HepG2 (cell line): Measurements from ENCODE around the gene ZMIZ2. TPM values are rescaled to one million over a fixed set of nuclear protein-coding genes. Genes with fewer than 3 reads are reported as not detected.

Experiments
- CEBPB ChIP-seq: IDR thresholded peaks from 2 replicates; pipeline ENCODE4 v1.6.1; 2011; ENCODE audit warnings: low read depth, low read length, improper control_type of control experiment, borderline replicate concordance
- EED ChIP-seq: sonication (generic); formaldehyde crosslinking; IDR thresholded peaks from 2 replicates; pipeline ENCODE4 v1.5.0; 2020; ENCODE audit warnings: mild to moderate bottlenecking, missing genetic modification reagents
- FOXP1 ChIP-seq, 2 experiments: fragments of 450-650 bp in 1 of 2; IDR thresholded peaks; 2 replicates each; pipeline ENCODE4 v1.6.1; 2017 to 2018; ENCODE audit warnings: antibody characterized with exemption in 1 of 2
- GATAD1 ChIP-seq: IDR thresholded peaks from 2 replicates; pipeline ENCODE4 v1.6.1; 2016; ENCODE audit warnings: missing genetic modification reagents, missing compliant biosample characterization
- GZF1 ChIP-seq: sonication (generic); formaldehyde crosslinking; IDR thresholded peaks from 2 replicates; pipeline ENCODE4 v1.5.1; 2020; ENCODE audit warnings: mild to moderate bottlenecking, missing genetic modification reagents
- MED13 ChIP-seq: sonication (generic); formaldehyde crosslinking; IDR thresholded peaks from 2 replicates; pipeline ENCODE4 v1.5.0; 2020; ENCODE audit warnings: missing genetic modification reagents
- POLR2AphosphoS5 ChIP-seq: IDR thresholded peaks from 2 replicates; pipeline ENCODE4 v1.6.1; 2012; ENCODE audit warnings: low read depth, low read length
- RELA ChIP-seq: sonication (generic); formaldehyde crosslinking; IDR thresholded peaks from 2 replicates; pipeline ENCODE4 v1.4.0; 2020; ENCODE audit warnings: missing genetic modification reagents
- SAP130 ChIP-seq: IDR thresholded peaks from 2 replicates; pipeline ENCODE4 v1.6.1; 2016; ENCODE audit warnings: low read depth
- SCMH1 ChIP-seq: sonication (generic); formaldehyde crosslinking; IDR thresholded peaks from 2 replicates; pipeline ENCODE4 v1.9.0; 2021; ENCODE audit warnings: missing genetic modification reagents, mild to moderate bottlenecking, borderline replicate concordance
- TEAD3 ChIP-seq: optimal IDR thresholded peaks from 2 replicates; pipeline ENCODE3; 2016; ENCODE audit warnings: borderline replicate concordance
- THYN1 ChIP-seq: sonication (generic); formaldehyde crosslinking; IDR thresholded peaks from 2 replicates; pipeline ENCODE4 v1.8.1; 2023; ENCODE audit warnings: low read depth, mild to moderate bottlenecking, moderate library complexity, missing genetic modification reagents, borderline replicate concordance
- XRCC5 ChIP-seq: fragments of 200-400 bp; formaldehyde crosslinking; optimal IDR thresholded peaks from 2 replicates; pipeline ENCODE3; 2017; ENCODE audit warnings: mild to moderate bottlenecking, low read length
- ZNF333 ChIP-seq: sonication (generic); formaldehyde crosslinking; IDR thresholded peaks from 2 replicates; pipeline ENCODE4 v1.4.0; 2020; ENCODE audit warnings: mild to moderate bottlenecking, missing genetic modification reagents, borderline replicate concordance
- ZNF431 ChIP-seq: sonication (generic); formaldehyde crosslinking; IDR thresholded peaks from 2 replicates; pipeline ENCODE4 v1.9.0; 2022; ENCODE audit warnings: missing genetic modification reagents, low read depth, mild to moderate bottlenecking, borderline replicate concordance
- ZSCAN9 ChIP-seq: IDR thresholded peaks from 2 replicates; pipeline ENCODE4 v1.6.1; 2016; ENCODE audit warnings: borderline replicate concordance
- polyA plus RNA-seq, 8 experiments: library from polyadenylated mRNA; depleted of rRNA in 3 of 8; stranded (reverse) in 7 of 8; unstranded in 1 of 8; fragments of >200 nt; fragmentation: Illumina TruSeq in 4 of 8; extraction: Trizol in 4 of 8; gene quantifications; 2 replicates each; pipeline versions ENCODE4 v1.2.1 to v1.2.3, GENCODE V29; 2011 to 2016; ENCODE audit warnings: low read depth in 4 of 8, missing spikeins in 1 of 8, mixed read lengths in 1 of 8; ENCODE audit not compliant: insufficient read depth in 1 of 8
- total RNA-seq, 5 experiments: library from RNA; depleted of rRNA; stranded (reverse); fragments of >200 nt; fragmentation: Illumina TruSeq; extraction: Trizol; gene quantifications; 2 replicates each; pipeline ENCODE4 v1.2.3, GENCODE V29; 2016; ENCODE audit warnings: low read depth in 1 of 5
- TF ChIP-seq, protein P1 (sequence below): sonication (generic); formaldehyde crosslinking; IDR thresholded peaks from 2 replicates; pipeline ENCODE4 v1.4.0; 2020; ENCODE audit warnings: mild to moderate bottlenecking, missing genetic modification reagents, borderline replicate concordance
- TF ChIP-seq, protein P2 (sequence below): fragments of 450-650 bp; IDR thresholded peaks from 2 replicates; pipeline ENCODE4 v1.6.1; 2016
- TF ChIP-seq, protein P3 (sequence below): sonication (generic); formaldehyde crosslinking; IDR thresholded peaks from 2 replicates; pipeline ENCODE4 v1.4.0; 2020; ENCODE audit warnings: mild to moderate bottlenecking, low read depth, missing genetic modification reagents

The ZMIZ2 gene
- total and polyA plus RNA-seq, 2 of the 13 experiments (the other 11 are each of a cell fraction or from before 2014, with no cell fraction given), result 4.9 to 7.9 TPM

DNA sequence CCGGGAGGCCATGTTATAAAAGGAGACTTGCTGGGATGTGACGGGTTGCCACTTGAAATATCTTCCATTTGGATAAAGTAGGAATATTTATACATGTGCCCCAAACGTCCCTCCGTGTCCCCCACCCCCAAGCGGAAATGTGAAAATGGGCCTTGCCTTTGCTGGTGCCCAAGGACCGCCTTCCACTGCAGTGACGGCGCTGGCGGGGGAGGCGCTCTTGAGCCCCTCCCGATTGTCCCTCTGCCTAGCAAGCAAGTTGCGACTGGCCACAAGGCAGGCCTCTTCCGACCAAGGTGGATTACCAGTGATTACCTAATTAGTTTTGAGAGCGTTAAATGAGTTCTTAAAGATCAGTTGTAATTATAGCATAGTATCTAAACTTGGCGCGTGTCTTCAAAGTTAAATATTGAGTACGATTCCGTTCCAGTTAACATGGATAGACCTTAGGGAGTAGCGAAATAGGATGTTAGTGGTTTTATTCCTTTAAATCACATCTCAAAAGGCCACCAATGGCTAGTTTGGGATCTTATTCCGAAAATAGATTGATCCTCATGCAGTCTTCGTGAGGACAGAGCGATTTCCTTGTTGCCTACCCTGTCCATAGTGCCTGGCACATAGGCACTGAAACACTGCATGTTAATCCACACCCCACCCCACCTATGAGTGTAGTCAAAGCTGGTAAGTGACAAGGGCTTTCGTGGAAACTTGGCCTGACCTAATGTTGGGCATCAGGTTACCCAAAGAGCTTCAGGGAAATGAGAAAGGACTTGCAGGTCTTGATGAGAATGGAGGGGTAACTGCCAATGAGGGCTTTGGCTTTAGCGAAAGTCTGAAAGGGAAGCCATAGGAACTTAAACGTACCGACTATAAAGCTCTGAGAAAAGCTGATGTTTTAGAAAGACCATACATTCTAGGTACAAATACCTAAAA lies 48.9 kb downstream of the ZMIZ2 start (continued):
- TF ChIP-seq, protein P1, sequence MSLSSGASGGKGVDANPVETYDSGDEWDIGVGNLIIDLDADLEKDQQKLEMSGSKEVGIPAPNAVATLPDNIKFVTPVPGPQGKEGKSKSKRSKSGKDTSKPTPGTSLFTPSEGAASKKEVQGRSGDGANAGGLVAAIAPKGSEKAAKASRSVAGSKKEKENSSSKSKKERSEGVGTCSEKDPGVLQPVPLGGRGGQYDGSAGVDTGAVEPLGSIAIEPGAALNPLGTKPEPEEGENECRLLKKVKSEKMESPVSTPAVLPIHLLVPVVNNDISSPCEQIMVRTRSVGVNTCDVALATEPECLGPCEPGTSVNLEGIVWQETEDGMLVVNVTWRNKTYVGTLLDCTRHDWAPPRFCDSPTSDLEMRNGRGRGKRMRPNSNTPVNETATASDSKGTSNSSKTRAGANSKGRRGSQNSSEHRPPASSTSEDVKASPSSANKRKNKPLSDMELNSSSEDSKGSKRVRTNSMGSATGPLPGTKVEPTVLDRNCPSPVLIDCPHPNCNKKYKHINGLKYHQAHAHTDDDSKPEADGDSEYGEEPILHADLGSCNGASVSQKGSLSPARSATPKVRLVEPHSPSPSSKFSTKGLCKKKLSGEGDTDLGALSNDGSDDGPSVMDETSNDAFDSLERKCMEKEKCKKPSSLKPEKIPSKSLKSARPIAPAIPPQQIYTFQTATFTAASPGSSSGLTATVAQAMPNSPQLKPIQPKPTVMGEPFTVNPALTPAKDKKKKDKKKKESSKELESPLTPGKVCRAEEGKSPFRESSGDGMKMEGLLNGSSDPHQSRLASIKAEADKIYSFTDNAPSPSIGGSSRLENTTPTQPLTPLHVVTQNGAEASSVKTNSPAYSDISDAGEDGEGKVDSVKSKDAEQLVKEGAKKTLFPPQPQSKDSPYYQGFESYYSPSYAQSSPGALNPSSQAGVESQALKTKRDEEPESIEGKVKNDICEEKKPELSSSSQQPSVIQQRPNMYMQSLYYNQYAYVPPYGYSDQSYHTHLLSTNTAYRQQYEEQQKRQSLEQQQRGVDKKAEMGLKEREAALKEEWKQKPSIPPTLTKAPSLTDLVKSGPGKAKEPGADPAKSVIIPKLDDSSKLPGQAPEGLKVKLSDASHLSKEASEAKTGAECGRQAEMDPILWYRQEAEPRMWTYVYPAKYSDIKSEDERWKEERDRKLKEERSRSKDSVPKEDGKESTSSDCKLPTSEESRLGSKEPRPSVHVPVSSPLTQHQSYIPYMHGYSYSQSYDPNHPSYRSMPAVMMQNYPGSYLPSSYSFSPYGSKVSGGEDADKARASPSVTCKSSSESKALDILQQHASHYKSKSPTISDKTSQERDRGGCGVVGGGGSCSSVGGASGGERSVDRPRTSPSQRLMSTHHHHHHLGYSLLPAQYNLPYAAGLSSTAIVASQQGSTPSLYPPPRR (CRISPR knock-in tag), result 0 out of 2 replicates have a peak, but pooled peaks have one; percentile 37
- TF ChIP-seq, protein P2, sequence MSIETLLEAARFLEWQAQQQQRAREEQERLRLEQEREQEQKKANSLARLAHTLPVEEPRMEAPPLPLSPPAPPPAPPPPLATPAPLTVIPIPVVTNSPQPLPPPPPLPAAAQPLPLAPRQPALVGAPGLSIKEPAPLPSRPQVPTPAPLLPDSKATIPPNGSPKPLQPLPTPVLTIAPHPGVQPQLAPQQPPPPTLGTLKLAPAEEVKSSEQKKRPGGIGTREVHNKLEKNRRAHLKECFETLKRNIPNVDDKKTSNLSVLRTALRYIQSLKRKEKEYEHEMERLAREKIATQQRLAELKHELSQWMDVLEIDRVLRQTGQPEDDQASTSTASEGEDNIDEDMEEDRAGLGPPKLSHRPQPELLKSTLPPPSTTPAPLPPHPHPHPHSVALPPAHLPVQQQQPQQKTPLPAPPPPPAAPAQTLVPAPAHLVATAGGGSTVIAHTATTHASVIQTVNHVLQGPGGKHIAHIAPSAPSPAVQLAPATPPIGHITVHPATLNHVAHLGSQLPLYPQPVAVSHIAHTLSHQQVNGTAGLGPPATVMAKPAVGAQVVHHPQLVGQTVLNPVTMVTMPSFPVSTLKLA, result no peak
- TF ChIP-seq MED13 (CRISPR knock-in tag), result no peak
- no peak for TF ChIP-seq SCMH1
- TF ChIP-seq EED, result no peak
- no peak for TF ChIP-seq RELA (CRISPR knock-in tag)
- TF ChIP-seq GZF1 (CRISPR knock-in tag), result no peak
- no peak for TF ChIP-seq CEBPB
- TF ChIP-seq THYN1, result 0 out of 2 replicates have a peak, but pooled peaks have one; percentile 9
- TF ChIP-seq XRCC5, result peak; percentile 74
- TF ChIP-seq POLR2AphosphoS5, result peak; percentile 34; the same call in 1 of the 2 replicates
- TF ChIP-seq TEAD3, result peak; percentile 8
- 0 out of 2 replicates have a peak, but pooled peaks have one; percentile 6 for TF ChIP-seq ZNF431 (CRISPR knock-in tag)
- no peak for TF ChIP-seq ZNF333
- TF ChIP-seq, protein P3, sequence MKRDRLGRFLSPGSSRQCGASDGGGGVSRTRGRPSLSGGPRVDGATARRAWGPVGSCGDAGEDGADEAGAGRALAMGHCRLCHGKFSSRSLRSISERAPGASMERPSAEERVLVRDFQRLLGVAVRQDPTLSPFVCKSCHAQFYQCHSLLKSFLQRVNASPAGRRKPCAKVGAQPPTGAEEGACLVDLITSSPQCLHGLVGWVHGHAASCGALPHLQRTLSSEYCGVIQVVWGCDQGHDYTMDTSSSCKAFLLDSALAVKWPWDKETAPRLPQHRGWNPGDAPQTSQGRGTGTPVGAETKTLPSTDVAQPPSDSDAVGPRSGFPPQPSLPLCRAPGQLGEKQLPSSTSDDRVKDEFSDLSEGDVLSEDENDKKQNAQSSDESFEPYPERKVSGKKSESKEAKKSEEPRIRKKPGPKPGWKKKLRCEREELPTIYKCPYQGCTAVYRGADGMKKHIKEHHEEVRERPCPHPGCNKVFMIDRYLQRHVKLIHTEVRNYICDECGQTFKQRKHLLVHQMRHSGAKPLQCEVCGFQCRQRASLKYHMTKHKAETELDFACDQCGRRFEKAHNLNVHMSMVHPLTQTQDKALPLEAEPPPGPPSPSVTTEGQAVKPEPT (CRISPR knock-in tag), result no peak
- 0 out of 2 replicates have a peak, but pooled peaks have one; percentile 72 for TF ChIP-seq ZSCAN9 (CRISPR knock-in tag)
- TF ChIP-seq GATAD1, result peak; percentile 41; the same call in 1 of the 2 replicates
- no peak for TF ChIP-seq FOXP1 (IDR thresholded peaks at IDR 0.05)
- TF ChIP-seq FOXP1 (CRISPR knock-in tag; IDR thresholded peaks at IDR 0.05), result no peak
- peak; percentile 90 for TF ChIP-seq SAP130 (CRISPR knock-in tag)
